Activated gamma-delta T cell treated with Interleukin-2 at 50 U/mL for 16 hours (primary cell): ENCODE results near the gene ZDHHC14.

Experiments used
- DNase-seq: peaks from one replicate; pipeline ENCODE4 v3.0.0-alpha.2; 2020

ZDHHC14 gene

GRCh38 chr6:157653521-157653920 lies 272.5 kb downstream of the ZDHHC14 start:
- DNase-seq, result no peak

- no peak for DNase-seq
These were observed 274.1 kb downstream of the ZDHHC14 start for GRCh38 chr6:157655139-157655538.

- DNase-seq, result no peak
These were observed 275.5 kb downstream of the ZDHHC14 start for GRCh38 chr6:157656437-157656997.

GRCh38 chr6:157657754-157658153 lies 276.8 kb downstream of the ZDHHC14 start:
- DNase-seq, result no peak

- no peak for DNase-seq
These were observed 277.3 kb downstream of the ZDHHC14 start for GRCh38 chr6:157658301-157658700.

- DNase-seq, result no peak
These were observed 278.7 kb downstream of the ZDHHC14 start for GRCh38 chr6:157659536-157660271.

- no peak for DNase-seq
These were observed 279.4 kb downstream of the ZDHHC14 start for GRCh38 chr6:157660414-157660813.

- no peak for DNase-seq
These were observed 280.7 kb downstream of the ZDHHC14 start for GRCh38 chr6:157661652-157662051.

GRCh38 chr6:157663261-157663660 lies 282.3 kb downstream of the ZDHHC14 start:
- DNase-seq, result no peak

- DNase-seq, result no peak
These were observed 284.2 kb downstream of the ZDHHC14 start for GRCh38 chr6:157665180-157665579.

- DNase-seq, result no peak
These were observed 285.7 kb downstream of the ZDHHC14 start for GRCh38 chr6:157666729-157667128.

GRCh38 chr6:157667211-157668008 lies 286.4 kb downstream of the ZDHHC14 start:
- DNase-seq, result peak; percentile 55

GRCh38 chr6:157668009-157668401 lies 287.0 kb downstream of the ZDHHC14 start:
- DNase-seq, result no peak

GRCh38 chr6:157668713-157669112 lies 287.7 kb downstream of the ZDHHC14 start:
- DNase-seq, result no peak

- no peak for DNase-seq
These were observed 288.3 kb downstream of the ZDHHC14 start for GRCh38 chr6:157669323-157669722.

- no peak for DNase-seq
These were observed 288.8 kb downstream of the ZDHHC14 start for GRCh38 chr6:157669747-157670216.

GRCh38 chr6:157670466-157671186 lies 289.6 kb downstream of the ZDHHC14 start:
- no peak for DNase-seq

- no peak for DNase-seq
These were observed 291.9 kb downstream of the ZDHHC14 start for GRCh38 chr6:157672726-157673412.

GRCh38 chr6:157673596-157673995 lies 292.6 kb downstream of the ZDHHC14 start:
- no peak for DNase-seq

- DNase-seq, result no peak
These were observed 293.1 kb downstream of the ZDHHC14 start for GRCh38 chr6:157674061-157674460.

- no peak for DNase-seq
These were observed 294.8 kb downstream of the ZDHHC14 start for GRCh38 chr6:157675831-157676230.

- no peak for DNase-seq
These were observed 295.3 kb downstream of the ZDHHC14 start for GRCh38 chr6:157676241-157676640.
